Measurements from ENCODE around the gene RIC8B.
"Not testable (repeated sequence)": the region's sequence is repeated elsewhere in the genome, so short reads cannot be mapped to it uniquely, and the experiment has no call there.

RIC8B gene

GRCh38 chr12:106903241-106903945 is 128.9 kb downstream of the RIC8B start:
- DNase-seq (ENCODE audit: low read depth), result no peak

DNA sequence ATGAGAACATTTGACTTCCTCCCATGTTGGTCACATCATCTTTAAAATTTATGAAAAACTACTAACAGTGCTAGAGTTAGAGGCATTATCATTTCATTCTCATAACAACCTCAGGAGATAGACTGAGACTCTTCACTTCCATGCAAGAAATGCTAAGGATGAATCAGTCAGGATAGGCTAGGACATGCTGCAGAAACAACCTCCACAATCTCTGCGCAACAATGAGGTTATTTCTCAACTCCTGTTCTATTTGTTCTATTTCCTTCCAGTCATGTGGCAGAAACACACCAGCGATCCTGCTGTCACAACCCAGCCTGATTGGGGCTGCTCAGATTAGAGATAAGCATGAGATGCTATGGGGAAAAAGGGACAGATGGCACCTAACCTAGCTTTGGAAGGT is 132.2 kb downstream of the RIC8B start:
- no peak for DNase-seq (ENCODE audit: low read depth)

DNA sequence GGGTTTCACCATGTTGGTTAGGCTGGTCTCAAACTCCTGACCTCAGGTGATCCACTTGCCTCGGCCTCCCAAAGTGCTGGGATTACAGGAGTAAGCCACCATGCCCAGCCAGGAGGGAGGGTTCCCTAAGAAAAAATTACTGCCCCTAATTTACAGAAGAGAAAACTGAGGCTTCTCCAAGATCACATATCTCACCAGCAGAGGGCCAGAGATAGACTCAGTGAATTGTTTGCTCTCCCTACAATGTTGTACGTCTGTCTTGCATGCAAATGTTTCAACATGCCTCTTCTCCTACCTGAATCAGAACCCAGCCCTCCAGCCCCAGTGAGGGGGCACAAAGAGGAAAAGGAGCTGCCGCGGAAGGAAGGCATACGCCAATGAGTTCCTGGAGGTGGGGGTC is 132.9 kb downstream of the RIC8B start:
- DNase-seq (ENCODE audit: low read depth), result no peak

DNA sequence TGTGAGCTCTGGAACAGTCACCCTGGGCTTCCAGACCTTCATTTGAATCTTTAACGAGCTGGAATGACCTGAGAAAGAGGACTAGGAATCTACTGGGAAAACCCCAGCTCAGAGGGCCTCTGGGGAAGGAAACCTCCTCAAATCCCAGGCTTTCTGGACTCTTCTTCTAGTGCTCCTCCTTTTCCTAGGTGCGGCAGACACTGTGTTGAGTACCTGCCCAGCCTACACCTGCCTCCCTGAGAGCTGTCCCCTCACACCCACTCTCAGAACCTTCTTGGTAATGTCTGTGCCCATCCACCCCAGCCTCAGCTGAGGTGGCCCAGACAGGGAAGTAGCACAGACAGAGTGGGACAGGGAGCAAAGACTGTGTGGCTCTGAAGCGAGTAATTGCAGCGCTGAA is 133.4 kb downstream of the RIC8B start:
- DNase-seq (ENCODE audit: low read depth), result no peak

DNA sequence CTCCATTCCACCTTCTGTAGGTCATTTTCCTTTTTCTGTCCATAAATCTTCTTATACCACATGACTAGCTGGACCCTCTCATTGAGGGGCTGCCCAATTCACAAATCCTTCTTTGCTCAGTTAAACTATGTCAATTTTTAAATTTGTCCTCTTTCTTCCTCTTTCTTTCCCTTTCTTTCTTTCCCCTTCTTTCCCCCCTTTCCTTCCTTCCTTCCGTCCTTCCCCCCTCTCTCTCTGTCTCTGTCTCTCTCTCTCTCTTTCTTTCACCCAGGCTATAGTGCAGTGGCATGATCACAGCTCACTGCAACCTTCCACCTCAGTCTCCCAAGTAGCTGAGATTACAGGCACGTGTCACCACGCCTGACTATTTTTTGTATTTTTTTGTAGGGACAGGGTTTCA is 134.1 kb downstream of the RIC8B start:
- DNase-seq (ENCODE audit: low read depth), result no peak

DNA sequence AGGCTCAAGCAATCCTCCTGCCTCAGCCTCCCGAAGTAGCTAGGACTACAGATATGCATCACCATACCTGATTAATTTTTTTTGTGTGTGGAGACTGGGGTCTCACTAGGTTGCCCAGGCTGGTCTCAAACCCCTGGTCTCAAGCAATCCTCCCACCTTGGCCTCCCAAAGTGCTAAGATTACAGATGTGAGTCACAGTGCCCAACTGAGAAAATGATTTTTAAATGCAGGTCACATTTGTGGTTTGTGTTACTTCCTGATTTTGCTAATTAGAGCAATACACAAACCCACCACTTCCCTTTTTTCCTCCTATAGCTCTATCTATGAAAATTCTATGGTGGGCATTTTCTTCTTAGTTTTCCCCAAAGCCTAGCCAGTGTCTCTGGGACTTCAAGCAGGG is 135.7 kb downstream of the RIC8B start:
- DNase-seq (ENCODE audit: low read depth), result no peak

- no peak for DNase-seq (ENCODE audit: low read depth)
Measured at GRCh38 chr12:106911581-106911980, 137.1 kb downstream of the RIC8B start.

DNA sequence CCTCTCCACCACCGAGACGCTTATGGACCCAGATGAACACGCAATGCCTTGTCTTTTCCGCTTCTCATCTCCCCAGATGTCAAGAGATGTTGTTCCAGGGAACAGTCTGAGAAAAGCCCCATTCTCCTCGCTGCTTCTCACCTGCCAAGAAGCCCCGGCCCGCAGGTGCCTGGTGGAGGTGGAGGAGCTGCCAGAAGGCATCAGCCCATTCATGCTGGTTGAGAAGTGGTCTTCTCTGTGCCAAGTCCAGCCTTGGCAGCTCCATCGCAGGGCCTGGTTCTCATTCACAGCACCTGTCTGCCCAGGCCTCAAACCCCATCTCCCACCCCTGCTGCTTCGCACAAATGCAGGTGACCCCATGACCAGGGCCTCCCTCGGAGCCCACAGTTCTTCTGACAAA is 139.0 kb downstream of the RIC8B start:
- no peak for DNase-seq (ENCODE audit: low read depth)

- DNase-seq (ENCODE audit: low read depth), result no peak
Measured at GRCh38 chr12:106914796-106915634, 140.5 kb downstream of the RIC8B start.

GRCh38 chr12:106915635-106916026 is 141.1 kb downstream of the RIC8B start:
- DNase-seq (ENCODE audit: low read depth), result no peak

DNA sequence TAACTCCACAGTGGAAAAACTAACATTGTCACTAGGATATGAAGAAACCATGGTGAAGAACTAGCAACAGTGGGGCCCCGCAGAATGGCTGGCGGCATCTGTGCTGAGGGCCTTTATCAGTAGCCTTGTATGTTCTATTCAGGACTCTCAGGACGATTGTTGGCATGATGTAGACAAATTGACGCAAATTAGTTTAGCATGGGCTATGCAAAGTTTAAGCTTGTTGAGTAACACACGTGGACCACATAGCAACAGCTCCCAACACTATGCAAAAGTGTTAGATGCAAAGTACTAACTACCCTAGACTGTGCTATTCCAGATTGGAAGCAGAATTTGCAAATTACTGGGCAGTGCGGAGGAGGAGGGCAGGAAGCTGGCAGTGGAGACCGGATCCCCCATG is 143.0 kb downstream of the RIC8B start:
- no peak for DNase-seq (ENCODE audit: low read depth)

GRCh38 chr12:106918746-106919145 is 144.3 kb downstream of the RIC8B start:
- DNase-seq (ENCODE audit: low read depth), result no peak

GRCh38 chr12:106919910-106920544 is 145.5 kb downstream of the RIC8B start:
- DNase-seq (ENCODE audit: low read depth), result no peak

DNA sequence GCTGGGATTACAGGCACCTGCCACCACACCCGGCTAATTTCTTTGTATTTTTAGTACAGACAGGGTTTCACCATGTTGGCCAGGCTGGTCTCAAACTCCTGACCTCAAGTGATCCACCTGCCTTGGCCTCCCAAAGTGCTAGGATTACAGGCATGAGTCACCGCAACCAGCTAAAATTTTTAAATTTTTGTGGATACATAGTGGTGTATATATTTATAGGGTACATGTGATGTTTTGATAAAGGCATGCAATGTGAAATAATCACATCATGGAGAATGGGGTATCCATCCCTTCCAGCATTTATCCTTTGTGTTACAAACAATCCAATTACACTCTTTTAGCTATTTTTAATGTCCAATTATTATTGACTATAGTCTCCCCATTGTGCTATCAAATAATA is 147.5 kb downstream of the RIC8B start:
- DNase-seq (ENCODE audit: low read depth), result not testable (repeated sequence)

DNA sequence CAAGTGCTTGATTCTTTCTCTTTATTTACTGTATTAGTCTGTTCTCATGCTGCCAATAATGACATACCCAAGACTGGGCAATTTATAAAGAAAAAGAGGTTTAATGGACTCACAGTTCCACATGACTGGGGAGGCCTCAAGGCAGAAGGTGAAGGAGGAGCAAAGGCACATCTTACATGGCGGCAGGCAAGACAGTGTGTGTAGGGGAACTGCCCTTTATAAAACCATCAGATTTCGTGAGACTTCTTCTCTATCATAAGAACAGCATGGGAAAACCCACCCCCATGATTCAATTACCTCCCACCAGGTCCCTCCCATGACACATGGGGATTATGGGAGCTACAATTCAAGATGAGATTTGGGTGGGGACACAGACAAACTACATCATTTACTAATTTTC is 149.1 kb downstream of the RIC8B start:
- DNase-seq (ENCODE audit: low read depth), result not testable (repeated sequence)

GRCh38 chr12:106924268-106924861 is 149.9 kb downstream of the RIC8B start:
- DNase-seq (ENCODE audit: low read depth), result no peak

DNA sequence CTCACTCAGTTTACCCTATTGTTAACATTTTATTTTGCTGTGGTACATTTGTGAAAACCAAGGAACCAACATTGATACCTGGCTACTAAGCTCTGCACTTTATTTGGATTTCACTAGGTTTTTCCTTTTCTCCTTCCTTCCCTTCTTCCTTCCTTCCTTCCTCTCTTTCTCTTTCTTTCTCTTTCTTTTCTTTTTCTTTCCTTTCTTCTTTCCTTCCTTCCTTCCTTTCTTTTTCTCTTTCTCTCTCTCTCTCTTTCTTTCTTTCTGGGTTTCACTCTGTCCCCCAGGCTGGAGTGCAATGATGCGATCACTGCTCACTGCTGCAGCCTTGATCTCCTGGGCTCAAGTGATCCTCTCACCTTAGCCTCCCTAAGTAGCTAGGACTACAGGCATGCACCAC is 152.2 kb downstream of the RIC8B start:
- DNase-seq (ENCODE audit: low read depth), result no peak

- DNase-seq (ENCODE audit: low read depth), result no peak
Measured at GRCh38 chr12:106934277-106934676, 159.8 kb downstream of the RIC8B start.
